Thymus (tissue), 11 donors: ENCODE measurements around the gene SPRYD4. TPM values are rescaled to one million over a fixed set of nuclear protein-coding genes. Genes with fewer than 3 reads are reported as not detected.
"Not testable (repeated sequence)": the region's sequence is repeated elsewhere in the genome, so short reads cannot be mapped to it uniquely, and the experiment has no call there.

Source experiments
- DNase-seq, 9 donors: peaks; one replicate each; pipeline ENCODE4 v3.0.0-alpha.2; 2013; ENCODE audit warnings: low spot score in 9 of 9, low read depth in 6 of 9, missing footprints in 1 of 9
- H3K27ac ChIP-seq, 2 donors: one replicate each; pipeline ENCODE4 v1.5.1; 2013; ENCODE audit warnings: control low read depth in 1 of 2, low read depth in 1 of 2, low read length in 1 of 2, mild to moderate bottlenecking in 1 of 2, moderate library complexity in 1 of 2
- H3K27me3 ChIP-seq, 2 donors: one replicate each; pipeline ENCODE4 v1.5.1; 2013; ENCODE audit warnings: low read length in 1 of 2; ENCODE audit not compliant: control insufficient read depth in 2 of 2, insufficient read depth in 1 of 2
- H3K36me3 ChIP-seq, 2 donors: one replicate each; pipeline ENCODE4 v1.5.1; 2013; ENCODE audit warnings: low read length in 1 of 2, mild to moderate bottlenecking in 1 of 2, moderate library complexity in 1 of 2; ENCODE audit not compliant: control insufficient read depth in 2 of 2, insufficient read depth in 2 of 2
- H3K4me1 ChIP-seq, 2 donors: one replicate each; pipeline ENCODE4 v1.5.1; 2013; ENCODE audit warnings: low read length in 2 of 2; ENCODE audit not compliant: control insufficient read depth in 2 of 2, insufficient read depth in 2 of 2
- H3K4me3 ChIP-seq, 2 donors: one replicate each; pipeline ENCODE4 v1.5.1; 2013; ENCODE audit warnings: low read length in 2 of 2, control low read depth in 1 of 2, mild to moderate bottlenecking in 1 of 2
- H3K9me3 ChIP-seq, 2 donors: one replicate each; pipeline ENCODE4 v1.5.1; 2013; ENCODE audit warnings: low read length in 1 of 2, mild to moderate bottlenecking in 1 of 2; ENCODE audit not compliant: control insufficient read depth in 2 of 2, insufficient read depth in 1 of 2
- WGBS: extraction: QIAGEN DNeasy Blood & Tissue Kit; methylation state at CpG from one replicate; pipeline ENCODE4 v1.1.7; 2013; 5-methylcytosine and 5-hydroxymethylcytosine counted together
- polyA plus RNA-seq: library from polyadenylated mRNA; stranded (reverse); fragments of 200-250 nt; gene quantifications from one replicate; pipeline ENCODE4 v1.2.3, GENCODE V29; 2013
- total RNA-seq: library from RNA; stranded (reverse); fragments of 120-200 nt; gene quantifications from one replicate; pipeline ENCODE4 v1.2.4, GENCODE V29; 2013
- donor health status: healthy.

SPRYD4 gene
- total and polyA plus RNA-seq, 2 donors: 1.2 to 1.8 TPM

GRCh38 chr12:56443208-56443607 lies 25.2 kb upstream of the SPRYD4 start:
- WGBS: 95% methylated on average over 2 of the region's 2 CpGs
- not testable (repeated sequence) for H3K9me3 ChIP-seq, H3K4me1 ChIP-seq, H3K27me3 ChIP-seq, DNase-seq, H3K4me3 ChIP-seq, H3K27ac ChIP-seq, H3K36me3 ChIP-seq

GRCh38 chr12:56448860-56449621 lies 19.3 kb upstream of the SPRYD4 start, which contains the start of gene TIMELESS:
TSS of gene TIMELESS (minus strand) at chr12:56449426. CDS start at chr12:56434170, 15,256 bp downstream.
- H3K36me3 ChIP-seq: peaks cover 0 to 2% of the 10 kb centered on the region in 2 donors
- H3K4me3 ChIP-seq: peak within 1 kb of the TSS; percentile 85 to 86
- DNase-seq: peak; percentile 66 to 93 (median 83)
- peaks cover 3 to 12% of the 10 kb centered on the region in 2 donors for H3K4me1 ChIP-seq
- WGBS: under 1% methylated on average over 58 of the region's 58 CpGs
- H3K27me3 ChIP-seq: no peaks in the 10 kb centered on the region
- peak within 1 kb of the TSS; percentile 67 to 81 for H3K27ac ChIP-seq
- H3K9me3 ChIP-seq: no peaks in the 10 kb centered on the region

- Histone ChIP-seq H3K27me3 (no peaks in the 10 kb centered on the region), H3K9me3 (no peaks in the 10 kb centered on the region), H3K36me3 (peaks cover 0 to 2% of the 10 kb centered on the region in 2 donors), H3K27ac (peak overlapping the region; percentile 33 to 81), H3K4me3 (peak overlapping the region; percentile 85 to 86), H3K4me1 (peaks cover 3 to 12% of the 10 kb centered on the region in 2 donors)
- no peak for DNase-seq
- 35% methylated on average over 5 of the region's 5 CpGs for WGBS
These were observed 18.8 kb upstream of the SPRYD4 start for GRCh38 chr12:56449622-56449984.

- Histone ChIP-seq H3K27me3 (no peaks in the 10 kb centered on the region), H3K36me3 (no peaks in the 10 kb centered on the region), H3K9me3 (no peaks in the 10 kb centered on the region), H3K4me3 (no peak overlapping the region), H3K4me1 (peaks cover 3 to 12% of the 10 kb centered on the region in 2 donors), H3K27ac (no peak overlapping the region)
- DNase-seq: no peak
- 94% methylated on average over 3 of the region's 3 CpGs for WGBS
These were observed 18.1 kb upstream of the SPRYD4 start for GRCh38 chr12:56450241-56450640.

GRCh38 chr12:56451147-56451546 lies 17.2 kb upstream of the SPRYD4 start:
- Histone ChIP-seq H3K4me3 (no peak overlapping the region), H3K4me1 (peaks cover 3 to 12% of the 10 kb centered on the region in 2 donors), H3K36me3 (no peaks in the 10 kb centered on the region), H3K9me3 (no peaks in the 10 kb centered on the region), H3K27me3 (no peaks in the 10 kb centered on the region), H3K27ac (no peak overlapping the region)
- WGBS: 73% methylated on average over 5 of the region's 5 CpGs
- no peak for DNase-seq

- no peak within 1 kb of the TSS for H3K27ac ChIP-seq
- no peaks in the 10 kb centered on the region for H3K9me3 ChIP-seq
- H3K4me1 ChIP-seq: peaks cover 3 to 9% of the 10 kb centered on the region in 2 donors
- H3K4me3 ChIP-seq: no peak within 1 kb of the TSS
- no peaks in the 10 kb centered on the region for H3K27me3 ChIP-seq
- H3K36me3 ChIP-seq: no peaks in the 10 kb centered on the region
- no peak for DNase-seq
- 97% methylated on average over 5 of the region's 5 CpGs for WGBS
These were observed 13.8 kb upstream of the SPRYD4 start, which contains the start of gene MIP for GRCh38 chr12:56454557-56454956. TSS of gene MIP (minus strand) at chr12:56454657. CDS start at chr12:56454613, 44 bp downstream.

- WGBS: 98% methylated on average over 4 of the region's 4 CpGs
- H3K27ac ChIP-seq: no peak overlapping the region
- no peaks in the 10 kb centered on the region for H3K4me1 ChIP-seq
These were observed 10.6 kb upstream of the SPRYD4 start for GRCh38 chr12:56457817-56458216.

GRCh38 chr12:56461235-56462159 lies 6.9 kb upstream of the SPRYD4 start:
- H3K4me1 ChIP-seq: peaks cover 0 to 2% of the 10 kb centered on the region in 2 donors
- H3K36me3 ChIP-seq: no peaks in the 10 kb centered on the region
- WGBS: 95% methylated on average over 11 of the region's 11 CpGs
- no peak overlapping the region for H3K27ac ChIP-seq
- H3K4me3 ChIP-seq: no peak overlapping the region
- H3K27me3 ChIP-seq: no peaks in the 10 kb centered on the region
- no peak for DNase-seq
- H3K9me3 ChIP-seq: no peaks in the 10 kb centered on the region

More at GRCh38 chr12:56457817-56458216, 10.6 kb upstream of the SPRYD4 start:
- Histone ChIP-seq H3K9me3 (no peaks in the 10 kb centered on the region), H3K4me3 (no peak overlapping the region), H3K36me3 (no peaks in the 10 kb centered on the region), H3K27me3 (no peaks in the 10 kb centered on the region)
- no peak for DNase-seq

- Histone ChIP-seq H3K27me3 (no peaks in the 10 kb centered on the region), H3K9me3 (no peaks in the 10 kb centered on the region), H3K4me1 (peaks cover 0 to 2% of the 10 kb centered on the region in 2 donors), H3K27ac (no peak overlapping the region), H3K4me3 (no peak overlapping the region), H3K36me3 (no peaks in the 10 kb centered on the region)
- no peak for DNase-seq
These were observed 5.8 kb upstream of the SPRYD4 start for GRCh38 chr12:56462565-56462964.
